Measurements from ENCODE around the gene ZNF514.

The ZNF514 gene

DNA sequence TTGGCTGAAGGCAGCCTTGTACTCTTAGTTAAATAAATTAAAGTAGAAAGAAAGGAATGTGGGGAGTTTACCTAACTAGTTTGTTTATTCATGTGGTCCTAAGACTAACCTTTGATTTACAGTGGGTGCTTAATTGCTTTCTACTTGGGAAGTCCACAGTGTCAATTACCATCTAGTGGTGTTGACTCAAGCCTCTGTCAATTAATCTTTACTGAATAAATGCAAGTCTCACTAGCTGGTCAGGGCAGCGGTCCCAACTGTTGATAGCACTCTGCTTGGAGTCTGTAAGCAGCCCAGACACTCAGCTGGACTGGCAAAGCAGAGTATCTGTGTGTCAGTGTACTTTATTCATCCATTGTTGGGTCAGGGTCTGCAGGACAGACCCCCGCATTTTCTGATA lies 15.8 kb downstream of the ZNF514 start:
- in situ Hi-C loops (cut with MboI; ENCODE audit: low pct_unique_long_range_greater_than_20kb, low sequenced_read_pairs, unreplicated experiment), result no loop called here
- TF ChIP-seq, protein P1, sequence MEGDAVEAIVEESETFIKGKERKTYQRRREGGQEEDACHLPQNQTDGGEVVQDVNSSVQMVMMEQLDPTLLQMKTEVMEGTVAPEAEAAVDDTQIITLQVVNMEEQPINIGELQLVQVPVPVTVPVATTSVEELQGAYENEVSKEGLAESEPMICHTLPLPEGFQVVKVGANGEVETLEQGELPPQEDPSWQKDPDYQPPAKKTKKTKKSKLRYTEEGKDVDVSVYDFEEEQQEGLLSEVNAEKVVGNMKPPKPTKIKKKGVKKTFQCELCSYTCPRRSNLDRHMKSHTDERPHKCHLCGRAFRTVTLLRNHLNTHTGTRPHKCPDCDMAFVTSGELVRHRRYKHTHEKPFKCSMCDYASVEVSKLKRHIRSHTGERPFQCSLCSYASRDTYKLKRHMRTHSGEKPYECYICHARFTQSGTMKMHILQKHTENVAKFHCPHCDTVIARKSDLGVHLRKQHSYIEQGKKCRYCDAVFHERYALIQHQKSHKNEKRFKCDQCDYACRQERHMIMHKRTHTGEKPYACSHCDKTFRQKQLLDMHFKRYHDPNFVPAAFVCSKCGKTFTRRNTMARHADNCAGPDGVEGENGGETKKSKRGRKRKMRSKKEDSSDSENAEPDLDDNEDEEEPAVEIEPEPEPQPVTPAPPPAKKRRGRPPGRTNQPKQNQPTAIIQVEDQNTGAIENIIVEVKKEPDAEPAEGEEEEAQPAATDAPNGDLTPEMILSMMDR (IDR thresholded peaks at IDR 0.05; ENCODE audit: extremely low read depth, insufficient read depth, missing control alignments), result no peak
- no peak for DNase-seq (ENCODE audit: low spot score)

DNA sequence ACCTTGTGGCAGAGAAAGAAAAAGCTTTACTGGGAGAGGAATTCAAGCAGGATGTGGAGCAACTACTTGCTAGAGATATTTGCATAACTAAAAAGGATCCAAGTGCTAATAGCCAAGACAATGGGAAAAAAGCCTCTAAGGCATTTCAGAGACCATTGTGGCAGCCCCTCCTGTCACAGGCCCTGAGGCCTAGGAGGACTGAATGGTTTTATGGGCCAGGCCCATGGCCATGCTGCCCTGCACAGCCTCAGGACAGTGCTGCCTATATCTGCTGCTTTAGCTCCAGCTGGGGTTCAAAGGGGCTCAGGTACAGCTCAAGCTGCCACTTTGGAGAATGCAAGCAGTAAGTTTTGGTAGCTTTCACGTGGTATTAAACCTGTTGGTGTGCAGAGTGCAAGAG lies 20.9 kb downstream of the ZNF514 start:
- no peak for DNase-seq (ENCODE audit: low spot score)
- in situ Hi-C loops (cut with MboI; ENCODE audit: low pct_unique_long_range_greater_than_20kb, low sequenced_read_pairs, unreplicated experiment), result no loop called here
- TF ChIP-seq, protein P1 (IDR thresholded peaks at IDR 0.05; ENCODE audit: extremely low read depth, insufficient read depth, missing control alignments), result no peak

DNA sequence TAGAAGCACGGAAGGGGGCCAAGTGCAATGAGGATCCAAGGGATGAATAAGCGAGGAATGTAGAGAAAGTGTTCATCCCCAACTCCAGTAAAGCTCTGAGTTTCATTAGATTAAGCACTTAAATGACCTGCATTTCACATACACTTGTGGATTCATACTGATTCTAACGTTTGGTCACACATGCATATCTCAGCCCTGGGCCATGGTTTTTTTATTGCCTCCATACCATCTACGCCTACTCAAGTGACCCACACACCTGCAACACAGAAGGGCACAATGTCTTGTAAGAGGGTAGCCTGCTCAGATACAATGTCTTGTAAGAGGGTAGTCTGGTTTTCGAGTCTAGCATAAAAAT lies 37.5 kb downstream of the ZNF514 start:
- DNase-seq (ENCODE audit: low spot score), result no peak
- TF ChIP-seq, protein P1 (IDR thresholded peaks at IDR 0.05; ENCODE audit: extremely low read depth, insufficient read depth, missing control alignments), result no peak
- in situ Hi-C loops (cut with MboI; ENCODE audit: low pct_unique_long_range_greater_than_20kb, low sequenced_read_pairs, unreplicated experiment), result no loop called here

DNA sequence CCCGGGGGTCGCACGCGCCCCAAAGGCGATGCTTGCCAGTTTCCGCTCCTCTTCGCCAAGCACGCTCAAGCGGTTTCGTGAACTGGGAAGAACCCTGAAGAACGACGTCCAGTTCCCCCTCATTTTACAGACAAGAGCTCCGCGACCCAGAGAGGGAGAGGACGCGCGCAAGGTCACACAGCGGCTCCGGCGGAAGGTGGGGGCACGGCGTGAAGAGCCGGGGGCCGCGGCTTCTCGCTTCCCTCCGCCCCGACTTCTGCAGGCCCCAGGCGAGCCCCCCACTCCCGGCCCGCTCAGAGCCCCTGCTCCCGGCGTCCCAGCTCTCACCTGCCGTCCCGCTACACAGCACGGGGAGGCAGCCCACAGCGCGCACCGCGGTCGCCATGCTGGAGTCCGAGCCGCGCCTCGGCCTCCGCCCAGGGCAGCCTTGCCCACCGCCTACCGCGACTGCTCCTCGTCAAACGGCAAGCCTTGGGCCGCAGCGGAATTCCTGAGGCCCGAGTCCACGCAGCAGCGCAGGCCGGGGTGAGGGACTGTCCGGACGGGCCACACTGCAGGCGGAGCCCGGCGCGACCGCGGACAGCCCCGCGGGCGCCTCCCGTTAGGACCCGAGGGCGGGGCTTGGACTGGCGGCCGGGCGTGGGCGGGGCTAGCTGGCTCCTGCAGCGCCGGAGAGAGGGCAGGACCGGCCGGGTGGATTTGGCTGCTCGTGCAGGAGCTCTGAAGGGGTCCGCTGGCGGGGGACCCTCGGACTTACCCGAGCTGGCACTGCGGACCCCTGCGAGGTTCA lies 38.0 kb downstream of the ZNF514 start, which contains the start of gene MRPS5:
Gene MRPS5, minus strand, starts transcription at position 402 of the 790 bp plus-strand sequence. Its CDS starts 17 bp downstream, at position 385.
- TF ChIP-seq, protein P1 (IDR thresholded peaks at IDR 0.05; ENCODE audit: extremely low read depth, insufficient read depth, missing control alignments), result peak; percentile 12
- DNase-seq (ENCODE audit: low spot score), result peak; percentile 94
- in situ Hi-C loops (cut with MboI; ENCODE audit: low pct_unique_long_range_greater_than_20kb, low sequenced_read_pairs, unreplicated experiment), result no loop called here

DNA sequence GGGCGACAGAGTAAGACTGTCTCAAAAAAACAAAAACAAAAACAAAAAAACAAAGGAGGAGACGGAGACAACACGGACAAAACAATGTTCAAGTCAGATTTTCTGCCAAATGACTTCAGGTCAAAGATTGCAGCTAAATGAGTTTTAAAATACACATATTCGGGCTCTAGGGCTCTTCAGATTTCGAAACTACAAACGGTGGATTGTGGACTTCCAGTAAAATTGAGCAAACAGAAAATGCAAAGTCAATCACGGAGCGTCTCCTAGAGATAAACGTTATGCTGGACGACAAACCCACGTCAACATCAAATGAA lies 38.6 kb downstream of the ZNF514 start:
- TF ChIP-seq, protein P1 (IDR thresholded peaks at IDR 0.05; ENCODE audit: extremely low read depth, insufficient read depth, missing control alignments), result no peak
- DNase-seq (ENCODE audit: low spot score), result no peak
- in situ Hi-C loops (cut with MboI; ENCODE audit: low pct_unique_long_range_greater_than_20kb, low sequenced_read_pairs, unreplicated experiment), result no loop called here

DNA sequence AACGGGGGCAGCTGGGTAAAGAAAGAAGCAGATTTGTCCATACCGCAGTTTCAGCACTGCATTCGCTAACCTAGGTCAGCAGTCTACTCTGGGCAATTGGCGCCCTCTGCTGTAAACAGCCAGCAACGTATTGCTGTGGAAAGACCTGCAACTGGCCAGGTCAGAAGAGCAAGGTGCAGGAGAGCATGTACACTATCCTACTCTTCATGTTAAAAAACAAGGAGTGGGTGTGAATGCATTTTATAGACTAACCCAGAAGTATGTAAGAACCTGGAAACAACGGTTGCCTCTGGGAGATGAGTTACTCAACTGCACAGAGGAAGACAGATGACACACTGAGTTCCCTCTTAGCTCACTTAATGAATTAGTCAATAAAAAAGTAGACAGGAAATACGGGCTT lies 44.2 kb downstream of the ZNF514 start:
- TF ChIP-seq, protein P1 (IDR thresholded peaks at IDR 0.05; ENCODE audit: extremely low read depth, insufficient read depth, missing control alignments), result peak; percentile 86
- in situ Hi-C loops (cut with MboI; ENCODE audit: low pct_unique_long_range_greater_than_20kb, low sequenced_read_pairs, unreplicated experiment), result no loop called here

More for the DNA sequence above, 44.2 kb downstream of the ZNF514 start:
- peak; percentile 76 for DNase-seq (ENCODE audit: low spot score)

Data from GM13977 (cell line).